IMR-90 (cell line): ENCODE data around the gene HHIPL1. TPM values are rescaled to one million over a fixed set of nuclear protein-coding genes. Genes with fewer than 3 reads are reported as not detected.

Experiments used
- ATAC-seq: fragments of 200-7000 bp; cut with Tn5 transposase; 2 replicates; pipeline ENCODE4 v1.9.1; 2020; ENCODE audit warnings: low read depth, mild to moderate bottlenecking, moderate library complexity
- BruUV-seq: library from RNA; stranded (reverse); fragments of 400-500 nt; replicated peaks from 2 replicates; lab custom pipeline; 2021; lab: Mats Ljungman, UMichigan
- CTCF ChIA-PET: fragments of 300-600 bp; formaldehyde crosslinking; extraction: SDS; loops from one replicate; lab custom pipeline; 2021; ENCODE audit warnings: antibody characterized with exemption; lab: Yijun Ruan, JAX
- POLR2A ChIA-PET: fragments of 300-600 bp; sonication (Branson Sonifier 250); formaldehyde crosslinking; loops from one replicate; lab custom pipeline; 2022; ENCODE audit warnings: antibody characterized with exemption; ENCODE audit not compliant: unreplicated experiment; lab: Charles Lee
- DNase-seq: peaks from one replicate; pipeline ENCODE4 v3.0.0; 2013
- H2AFZ ChIP-seq: replicated peaks from 2 replicates; pipeline ENCODE3; 2013; ENCODE audit warnings: low read length, mild to moderate bottlenecking; ENCODE audit not compliant: poor library complexity
- H2AK5ac ChIP-seq: 2 replicates; pipeline ENCODE4 v1.6.1; 2013; ENCODE audit warnings: low read depth, low read length, inconsistent platforms
- H2AK9ac ChIP-seq: replicated peaks from 2 replicates; pipeline ENCODE3; 2013; ENCODE audit warnings: mild to moderate bottlenecking, low read depth, low read length, moderate library complexity; ENCODE audit not compliant: poor library complexity
- H2BK120ac ChIP-seq: 2 replicates; pipeline ENCODE4 v1.6.1; 2013; ENCODE audit warnings: low read depth, low read length, inconsistent platforms
- H2BK15ac ChIP-seq: 3 replicates; pipeline ENCODE4 v1.6.1; 2013; ENCODE audit warnings: low read depth, low read length, inconsistent platforms
- H2BK20ac ChIP-seq: 2 replicates; pipeline ENCODE4 v1.6.1; 2013; ENCODE audit warnings: low read depth, mild to moderate bottlenecking, inconsistent platforms, low read length, moderate library complexity
- H2BK5ac ChIP-seq: 2 replicates; pipeline ENCODE4 v1.6.1; 2013; ENCODE audit warnings: mild to moderate bottlenecking, low read depth, low read length, inconsistent platforms; ENCODE audit not compliant: poor library complexity, severe bottlenecking
- H3K14ac ChIP-seq: replicated peaks from 2 replicates; pipeline ENCODE4 v1.6.1; 2013; ENCODE audit warnings: low read depth, low read length, inconsistent platforms
- H3K18ac ChIP-seq: 2 replicates; pipeline ENCODE4 v1.6.1; 2013; ENCODE audit warnings: low read depth, low read length, control low read depth
- H3K23ac ChIP-seq: 2 replicates; pipeline ENCODE4 v1.6.1; 2013; ENCODE audit warnings: low read depth, low read length, inconsistent platforms
- H3K27ac ChIP-seq: 2 replicates; pipeline ENCODE4 v1.5.1; 2013; ENCODE audit warnings: mild to moderate bottlenecking, control low read depth, low read length; ENCODE audit not compliant: insufficient read depth
- H3K27me3 ChIP-seq: 2 replicates; pipeline ENCODE4 v1.6.1; 2013; ENCODE audit warnings: low read length; ENCODE audit not compliant: control insufficient read depth, insufficient read depth
- H3K36me3 ChIP-seq: 2 replicates; pipeline ENCODE4 v1.6.1; 2013; ENCODE audit warnings: low read length, mixed read lengths; ENCODE audit not compliant: control insufficient read depth, insufficient read depth
- H3K4ac ChIP-seq: 2 replicates; pipeline ENCODE4 v1.6.1; 2013; ENCODE audit warnings: low read depth, low read length, inconsistent platforms
- H3K4me1 ChIP-seq: 2 replicates; pipeline ENCODE4 v1.6.1; 2013; ENCODE audit warnings: low read length, mixed read lengths; ENCODE audit not compliant: control insufficient read depth, insufficient read depth
- H3K4me2 ChIP-seq: 2 replicates; pipeline ENCODE4 v1.6.1; 2013; ENCODE audit warnings: low read depth, mild to moderate bottlenecking, control low read depth, low read length, moderate library complexity
- H3K4me3 ChIP-seq: 2 replicates; pipeline ENCODE4 v1.5.1; 2013; ENCODE audit warnings: low read depth, mild to moderate bottlenecking, control low read depth, low read length, moderate library complexity; ENCODE audit not compliant: insufficient read depth
- H3K56ac ChIP-seq: 2 replicates; pipeline ENCODE4 v1.6.1; 2013; ENCODE audit warnings: low read length, inconsistent platforms; ENCODE audit not compliant: insufficient read depth; ENCODE audit errors: extremely low read depth
- H3K79me1 ChIP-seq, 2 experiments: 2 replicates each; pipeline ENCODE4 v1.6.1; 2013; ENCODE audit warnings: low read length in 2 of 2, inconsistent platforms in 1 of 2, low read depth in 1 of 2
- H3K9ac ChIP-seq: 2 replicates; pipeline ENCODE4 v1.6.1; 2013; ENCODE audit warnings: low read depth, low read length, control low read depth
- H3K9me1 ChIP-seq: 2 replicates; pipeline ENCODE4 v1.6.1; 2013; ENCODE audit warnings: low read length, inconsistent platforms; ENCODE audit not compliant: insufficient read depth
- H3K9me3 ChIP-seq: 2 replicates; pipeline ENCODE4 v1.6.1; 2013; ENCODE audit warnings: low read length; ENCODE audit not compliant: control insufficient read depth, insufficient read depth
- H4K20me1 ChIP-seq: 2 replicates; pipeline ENCODE4 v1.6.1; 2013; ENCODE audit warnings: low read length, inconsistent platforms; ENCODE audit not compliant: insufficient read depth
- H4K5ac ChIP-seq: 2 replicates; pipeline ENCODE4 v1.6.1; 2013; ENCODE audit warnings: mild to moderate bottlenecking, low read depth, low read length, control low read depth
- H4K8ac ChIP-seq, 2 experiments: 2 replicates each; pipeline ENCODE4 v1.6.1; 2013; ENCODE audit warnings: low read depth in 2 of 2, low read length in 2 of 2, control low read depth in 1 of 2, inconsistent platforms in 1 of 2
- H4K91ac ChIP-seq: 2 replicates; pipeline ENCODE4 v1.6.1; 2013; ENCODE audit warnings: low read depth, low read length, inconsistent platforms; ENCODE audit not compliant: insufficient read depth
- CEBPB ChIP-seq: IDR thresholded peaks from 2 replicates; pipeline ENCODE4 v1.6.1; 2012; ENCODE audit warnings: low read depth, low read length, improper control_type of control experiment
- MAZ ChIP-seq: IDR thresholded peaks from 2 replicates; pipeline ENCODE4 v1.6.1; 2012; ENCODE audit warnings: low read depth, mild to moderate bottlenecking, low read length, improper control_type of control experiment, moderate library complexity, borderline replicate concordance
- RCOR1 ChIP-seq: IDR thresholded peaks from 2 replicates; pipeline ENCODE4 v1.6.1; 2012; ENCODE audit warnings: mild to moderate bottlenecking, low read length, improper control_type of control experiment; ENCODE audit not compliant: insufficient replicate concordance
- WGBS, 2 experiments: methylation state at CpG; one replicate each; pipeline versions ENCODE4 v1.1.5 to v1.1.7; 2013; ENCODE audit warnings: missing lambda C conversion rate in 2 of 2; ENCODE audit not compliant: insufficient read length in 1 of 2; ENCODE audit errors: extremely low coverage in 2 of 2; 5-methylcytosine and 5-hydroxymethylcytosine counted together
- dilution Hi-C: fragments of 300-500 bp; cut with HindIII; formaldehyde crosslinking; loops from one replicate; pipeline ENCODE4 v1.14.3; 2018; ENCODE audit warnings: low sequenced_read_pairs; ENCODE audit not compliant: unreplicated experiment
- in situ Hi-C: fragments of 300-500 bp; cut with MboI; formaldehyde crosslinking; loops from 3 replicates; pipeline ENCODE4 v1.14.3; 2019; ENCODE audit warnings: low sequenced_read_pairs, inconsistent platforms, mixed read lengths
- intact Hi-C: fragments of 100-400 bp; cut with micrococcal nuclease; formaldehyde crosslinking; loops from 2 replicates; pipeline ENCODE4 v1.10.0; 2022
- polyA plus RNA-seq, 3 experiments: library from polyadenylated mRNA; depleted of rRNA; stranded (reverse); fragments of >200 nt; gene quantifications; 2 replicates each; pipeline ENCODE4 v1.2.3, GENCODE V29; 2012; ENCODE audit warnings: low replicate concordance in 1 of 3
- total RNA-seq: library from RNA; depleted of rRNA; stranded (reverse); fragments of >200 nt; gene quantifications from 2 replicates; pipeline ENCODE4 v1.2.3, GENCODE V29; 2012
- TF ChIP-seq, protein P1 (sequence below): fragments of 150-350 bp; IDR thresholded peaks from 2 replicates; pipeline ENCODE4 v1.6.1; 2017; ENCODE audit warnings: mild to moderate bottlenecking, antibody characterized with exemption, low read length, low read depth

The HHIPL1 gene
- total and polyA plus RNA-seq, 2 of the 4 experiments (the other 2 are of a cell fraction) = 0.65 to 0.72 TPM

DNA sequence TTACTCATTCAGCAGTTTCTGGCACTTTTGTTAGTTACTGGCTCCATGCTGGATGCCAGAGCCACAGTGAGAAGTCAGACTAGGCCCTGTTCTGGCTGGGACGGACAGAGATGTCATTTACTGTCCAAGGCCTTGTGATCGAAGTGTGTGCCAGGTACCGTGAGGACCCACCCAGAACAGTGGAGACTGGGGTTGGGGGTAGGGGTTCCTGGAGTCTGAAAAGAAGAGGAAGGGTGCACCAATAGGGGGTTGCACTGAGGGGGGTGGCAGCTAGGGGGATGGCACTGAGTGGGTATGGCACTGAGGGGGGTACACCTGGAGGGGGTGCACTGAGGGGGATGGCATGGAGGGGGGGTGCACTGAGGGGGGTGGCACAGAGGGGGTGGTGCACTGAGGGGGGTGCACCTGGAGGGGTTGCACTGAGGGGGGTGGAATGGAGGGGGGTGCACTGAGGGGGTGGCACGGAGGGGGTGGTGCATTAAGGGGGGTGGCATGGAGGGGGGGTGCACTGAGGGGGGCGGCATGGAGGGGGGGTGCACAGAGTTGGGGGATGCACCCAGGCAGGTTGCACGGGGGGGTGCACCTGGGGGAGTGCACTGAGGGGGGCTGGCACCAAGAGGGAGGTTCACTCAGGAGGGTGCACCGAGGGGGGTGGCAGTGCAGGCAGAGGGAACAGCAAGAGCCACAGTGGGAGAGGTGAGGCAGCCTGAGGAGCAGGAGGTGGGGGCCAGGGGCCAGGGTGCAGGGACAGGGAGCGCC is 28.6 kb downstream of the HHIPL1 start:
- H3K4me1 ChIP-seq = no peaks in the 10 kb centered on the region; the same call in 1 of the 2 replicates
- TF ChIP-seq CEBPB (no peak), MAZ (no peak), RCOR1 (no peak)
- TF ChIP-seq, protein P1, sequence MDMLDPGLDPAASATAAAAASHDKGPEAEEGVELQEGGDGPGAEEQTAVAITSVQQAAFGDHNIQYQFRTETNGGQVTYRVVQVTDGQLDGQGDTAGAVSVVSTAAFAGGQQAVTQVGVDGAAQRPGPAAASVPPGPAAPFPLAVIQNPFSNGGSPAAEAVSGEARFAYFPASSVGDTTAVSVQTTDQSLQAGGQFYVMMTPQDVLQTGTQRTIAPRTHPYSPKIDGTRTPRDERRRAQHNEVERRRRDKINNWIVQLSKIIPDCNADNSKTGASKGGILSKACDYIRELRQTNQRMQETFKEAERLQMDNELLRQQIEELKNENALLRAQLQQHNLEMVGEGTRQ = no peak
- H4K8ac ChIP-seq = no peak overlapping the region
- intact Hi-C loops (no loop called here), dilution Hi-C loops (no loop called here), in situ Hi-C loops (no loop called here)
- H3K9me1 ChIP-seq = no peaks in the 10 kb centered on the region
- H3K27ac ChIP-seq = no peak overlapping the region
- no peak overlapping the region for H3K56ac ChIP-seq
- H2AK9ac ChIP-seq = no peak overlapping the region
- no peaks in the 10 kb centered on the region for H4K20me1 ChIP-seq
- H3K23ac ChIP-seq = no peak overlapping the region
- no peak overlapping the region for H2BK120ac ChIP-seq
- no peak overlapping the region for H2BK5ac ChIP-seq
- no peak overlapping the region for H3K4ac ChIP-seq
- H4K91ac ChIP-seq = no peak overlapping the region
- no peak overlapping the region for H2BK15ac ChIP-seq
- no peaks in the 10 kb centered on the region for H3K79me1 ChIP-seq
- no peak overlapping the region for H2AK5ac ChIP-seq
- H3K14ac ChIP-seq = no peak overlapping the region
- H3K9ac ChIP-seq = no peak overlapping the region
- H3K18ac ChIP-seq = no peak overlapping the region
- no peaks in the 10 kb centered on the region for H3K36me3 ChIP-seq
- H4K5ac ChIP-seq = no peak overlapping the region
- no peak overlapping the region for H2AFZ ChIP-seq
- BruUV-seq = no TSS peak
- H3K9me3 ChIP-seq = peaks cover 13% of the 10 kb centered on the region
- POLR2A ChIA-PET = no interaction called here
- H3K4me2 ChIP-seq = no peak overlapping the region
- ATAC-seq = no peak
- CTCF ChIA-PET = no interaction called here
- no peak for DNase-seq
- H2BK20ac ChIP-seq = no peak overlapping the region
- peaks cover 12% of the 10 kb centered on the region; the same call in 1 of the 2 replicates for H3K27me3 ChIP-seq
- 86% methylated on average over 1 of the region's 8 CpGs; no CpG with 5 or more reads in 1 of the 2 experiments for WGBS, 2 experiments
- H3K4me3 ChIP-seq = no peak overlapping the region
